Activated T-cell treated with anti-CD3 and anti-CD28 coated beads, Interleukin-2, amount 50 U/mL, for 1 hour (primary cell): ENCODE results near the gene HRNR.
A peak's percentile ranks its signal among the peaks of the same experiment; 100 is the strongest.

Source experiments
- DNase-seq: peaks from one replicate; pipeline ENCODE4 v3.0.0-alpha.2; 2020

Gene HRNR

DNA sequence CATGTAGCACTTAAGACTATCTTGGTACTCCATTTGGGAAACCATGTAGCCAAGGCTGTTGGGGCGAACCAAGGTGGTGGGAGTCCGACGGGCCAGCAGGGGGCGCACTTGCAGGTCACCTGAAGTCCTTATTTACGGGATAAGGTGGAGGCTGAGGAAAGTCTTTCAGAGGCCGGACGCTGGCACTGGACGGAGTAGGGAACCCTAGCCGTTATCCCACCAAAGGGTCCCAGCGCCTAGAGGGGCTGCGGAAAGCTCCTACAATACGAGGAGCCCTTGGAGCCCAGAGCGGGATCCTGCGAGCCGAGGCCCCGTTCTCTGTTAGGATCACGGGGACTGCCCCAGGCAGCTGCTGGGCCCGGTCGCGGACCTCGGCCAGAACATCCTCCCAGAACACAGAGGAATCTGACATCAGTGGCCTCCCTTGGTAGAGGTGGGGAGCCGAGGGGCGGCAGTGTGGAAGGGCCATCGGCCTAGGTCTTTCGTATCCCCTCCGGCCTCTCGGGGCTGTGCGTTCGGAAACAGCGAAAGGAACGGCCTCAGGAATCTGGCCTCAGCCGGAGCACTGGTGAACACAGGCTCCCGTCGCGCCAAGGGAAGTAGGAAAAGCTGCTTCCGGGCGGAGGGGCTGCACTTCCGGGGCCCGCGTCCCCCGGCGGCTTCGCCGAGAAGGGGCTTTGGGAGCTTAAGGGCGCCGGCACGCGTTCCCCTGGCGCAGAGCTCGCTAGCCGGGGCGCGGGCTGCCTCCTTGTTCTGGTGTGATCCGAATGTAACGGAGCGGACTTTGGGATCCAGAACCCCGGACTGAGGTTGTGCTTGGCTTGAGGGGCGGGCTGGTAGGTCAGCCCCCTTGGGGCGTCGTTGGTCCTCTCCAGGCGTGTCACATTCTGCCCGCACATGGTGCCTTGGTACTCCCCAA lies 35.1 kb downstream of the HRNR start:
- DNase-seq: peak; percentile 81

DNA sequence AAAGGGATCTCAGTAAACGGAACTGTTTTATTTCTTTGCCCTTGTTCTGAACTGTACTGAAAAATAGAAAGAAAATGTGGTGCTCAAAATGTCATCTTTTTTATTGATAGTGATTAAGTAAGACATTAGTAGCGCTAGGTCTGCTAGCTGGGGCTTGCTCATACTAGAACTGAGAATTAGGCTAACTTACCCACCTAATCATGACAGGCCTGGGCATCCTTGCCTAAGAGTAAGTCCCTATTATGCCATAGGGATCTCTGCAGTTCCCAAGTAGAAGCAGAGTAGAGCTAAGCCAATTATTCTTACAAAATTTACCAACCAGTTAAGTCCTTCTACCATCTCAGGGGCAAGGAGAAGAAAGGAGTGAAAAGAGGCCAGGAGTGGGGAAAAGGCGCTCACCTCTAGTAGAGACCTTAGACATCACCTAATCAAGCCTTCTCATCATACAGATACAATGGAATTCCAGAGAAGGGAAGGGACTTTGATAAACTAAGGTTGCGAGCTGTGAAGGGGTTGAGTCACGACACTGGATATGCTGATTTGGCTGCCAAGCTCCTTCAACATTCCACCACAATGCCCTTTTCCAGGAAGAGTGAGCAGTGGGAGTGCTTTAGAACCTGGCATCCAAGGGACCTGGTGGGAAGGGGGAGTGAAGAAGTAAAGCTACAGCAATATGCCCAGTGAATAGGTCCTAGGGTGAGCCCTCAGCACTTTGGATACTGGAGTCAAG lies 37.3 kb downstream of the HRNR start:
- no peak for DNase-seq

DNA sequence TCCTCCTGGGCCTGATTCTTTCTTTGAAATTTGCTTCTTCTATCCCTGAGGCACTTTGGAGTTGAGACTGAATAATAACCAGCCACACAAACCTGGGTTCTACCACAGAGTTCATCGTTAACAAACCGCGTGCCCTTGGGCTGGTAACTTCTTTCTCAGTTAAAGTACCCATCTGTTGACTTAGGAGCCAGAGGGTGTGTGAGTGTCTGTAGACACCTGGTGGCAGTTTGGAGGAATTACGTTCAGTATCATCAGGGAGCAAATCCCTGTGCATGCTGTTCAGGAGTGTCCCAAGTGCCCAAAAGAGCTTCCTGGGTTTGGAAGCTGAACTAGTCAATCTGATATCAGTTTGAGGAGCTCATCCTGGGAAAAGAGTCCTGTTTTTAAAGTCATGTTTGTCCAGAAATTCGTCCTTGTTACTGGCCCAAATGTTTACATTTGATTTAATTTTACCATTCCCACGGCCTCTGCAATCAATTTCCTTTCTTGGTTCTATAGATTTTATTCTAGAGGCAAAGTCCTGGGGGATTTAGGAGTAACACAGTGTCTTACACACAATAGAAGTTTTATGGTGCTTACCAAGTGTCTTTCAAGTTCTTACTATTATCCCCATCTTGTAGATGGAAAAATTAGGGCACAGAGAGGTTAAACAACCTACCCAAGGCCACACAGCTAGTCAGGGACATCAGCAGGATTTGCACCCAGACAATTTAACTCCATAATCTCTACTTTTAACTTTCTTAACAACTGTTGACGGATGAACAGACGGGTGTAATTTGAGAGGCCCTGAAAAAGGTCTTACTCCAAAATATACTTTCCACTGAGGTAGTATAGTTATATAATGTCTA lies 38.2 kb downstream of the HRNR start:
- DNase-seq: peak; percentile 22

DNA sequence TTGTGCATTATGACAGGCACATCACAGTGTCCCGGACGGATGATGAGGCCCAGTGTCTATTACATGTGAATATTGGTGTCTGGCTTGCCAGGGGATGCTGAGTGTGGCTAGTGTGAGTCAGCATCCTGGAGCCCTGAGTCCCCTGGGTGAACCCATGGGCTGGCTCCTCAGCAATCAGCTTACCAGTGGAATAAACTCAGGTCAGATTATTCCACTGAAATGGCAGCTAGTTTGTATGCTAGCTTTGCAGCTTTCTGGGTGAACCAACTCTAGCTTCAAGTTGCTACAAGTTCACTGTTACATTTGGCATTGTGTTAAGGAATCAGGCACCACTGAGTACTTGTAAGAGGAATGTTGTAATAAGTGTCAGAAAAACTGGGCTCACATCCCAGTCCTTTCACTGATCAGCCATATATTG lies 41.0 kb downstream of the HRNR start:
- no peak for DNase-seq

DNA sequence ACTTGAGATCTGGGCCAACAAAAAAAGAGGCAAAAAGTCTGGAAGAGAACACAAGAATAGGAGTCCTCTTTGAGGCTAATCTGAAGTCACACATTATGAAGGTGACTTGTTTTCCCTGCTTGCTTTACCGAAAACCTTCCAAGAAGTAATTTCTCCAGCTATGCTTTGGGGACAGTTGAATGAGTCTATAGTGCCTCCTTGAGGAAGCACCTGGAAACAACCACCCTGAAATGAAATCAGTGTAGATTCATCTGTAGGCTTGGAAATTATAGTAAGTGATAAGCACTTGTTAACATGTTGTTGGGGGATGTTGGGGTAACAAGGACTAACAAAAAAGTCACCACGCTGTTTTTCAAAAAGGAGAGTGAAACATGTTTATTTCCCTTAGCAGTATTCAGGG lies 41.6 kb downstream of the HRNR start:
- DNase-seq: no peak

DNA sequence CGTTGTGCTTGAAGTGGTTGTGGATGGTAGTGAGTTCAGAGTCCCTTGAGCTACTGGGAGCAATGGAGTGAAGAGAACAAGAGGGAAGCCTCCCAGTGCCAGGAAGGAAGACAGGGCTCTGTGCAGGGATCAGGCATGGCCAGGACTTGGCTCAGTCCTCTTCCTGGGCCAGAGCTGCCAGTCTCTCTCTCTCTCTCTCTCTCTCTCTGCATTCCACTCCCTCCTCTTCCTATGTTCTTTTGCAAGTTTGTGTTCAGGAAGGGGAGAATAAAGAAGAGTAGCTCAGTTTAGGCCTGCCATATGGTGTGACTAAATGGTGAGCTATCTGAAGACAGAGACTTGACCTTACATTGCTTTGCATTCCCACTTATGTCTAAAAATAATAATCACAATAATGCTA lies 44.4 kb downstream of the HRNR start:
- DNase-seq: no peak

DNA sequence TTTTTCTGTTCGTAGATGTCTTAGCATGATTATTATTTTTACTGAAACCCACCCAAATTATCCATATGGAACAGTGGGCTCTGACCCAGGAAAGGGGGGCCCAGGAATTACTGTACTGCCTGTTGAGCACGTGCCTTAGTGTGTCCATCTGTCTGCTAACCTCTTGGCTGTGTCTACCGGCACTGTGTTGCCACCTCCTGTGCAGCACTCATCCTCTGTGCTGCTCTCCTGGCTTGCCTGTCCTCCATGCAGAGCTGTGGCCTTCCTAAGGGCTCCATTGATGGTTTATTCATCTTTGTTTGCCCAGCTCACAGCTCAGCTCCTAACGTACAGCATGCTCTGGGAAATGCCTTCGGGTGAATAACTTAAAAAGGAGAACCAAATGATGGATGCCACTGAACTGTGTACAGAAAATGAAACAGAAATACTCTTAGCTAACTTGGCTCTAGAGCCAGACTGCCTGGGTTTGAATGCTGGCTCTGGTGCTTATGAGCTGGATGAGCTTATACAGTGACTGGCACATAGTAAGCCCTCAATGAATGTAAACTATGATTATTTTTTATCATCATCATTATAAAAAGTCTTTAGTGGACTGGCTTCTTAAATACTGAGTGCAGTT lies 53.6 kb downstream of the HRNR start:
- DNase-seq: no peak

DNA sequence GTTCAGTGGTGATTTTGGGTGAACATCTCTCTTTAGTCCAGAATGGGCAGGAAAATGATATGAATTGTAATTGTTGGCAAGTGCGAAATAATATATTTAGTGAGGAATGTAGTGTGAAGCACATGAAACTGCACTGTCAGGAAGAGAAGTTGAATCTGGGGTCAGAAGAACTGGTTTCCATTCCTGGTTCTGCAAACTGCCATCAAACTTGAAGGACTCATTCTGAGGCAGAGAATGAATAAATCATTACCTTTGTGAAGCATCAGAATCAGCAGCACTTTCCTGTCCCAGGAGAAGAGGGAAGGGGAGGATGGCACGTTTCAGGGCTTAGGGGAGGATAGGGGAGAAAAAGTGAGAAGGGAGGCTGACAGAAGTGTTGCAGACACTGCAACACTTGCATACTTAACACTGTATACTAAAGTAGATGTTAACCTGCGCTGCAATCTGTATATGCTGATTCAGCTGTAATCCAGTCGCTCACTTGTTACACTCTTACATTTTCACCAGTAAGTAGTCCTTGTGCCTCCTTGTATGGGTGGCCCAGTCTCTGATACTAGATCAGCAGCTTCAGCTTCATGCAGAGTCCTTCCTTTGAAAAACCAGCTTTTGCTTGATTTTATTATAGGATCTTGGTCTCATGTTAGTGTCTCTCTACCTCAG lies 54.5 kb downstream of the HRNR start:
- DNase-seq: no peak

DNA sequence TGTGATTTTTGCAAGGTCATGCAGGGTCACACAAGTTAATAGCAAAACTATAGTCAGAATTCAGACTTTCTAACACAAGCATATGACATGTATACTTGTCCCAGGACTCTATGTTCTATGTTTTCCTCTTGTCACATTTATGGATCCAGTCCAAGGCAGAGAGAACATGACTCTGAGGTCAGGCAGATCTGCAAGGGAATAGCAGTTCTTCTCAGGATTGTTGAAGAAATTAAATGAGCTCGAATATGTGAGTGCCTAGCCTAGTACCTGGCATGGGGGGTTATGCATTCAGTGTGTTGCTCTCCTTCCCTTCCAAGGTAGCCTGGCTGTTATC lies 55.5 kb downstream of the HRNR start:
- DNase-seq: no peak

DNA sequence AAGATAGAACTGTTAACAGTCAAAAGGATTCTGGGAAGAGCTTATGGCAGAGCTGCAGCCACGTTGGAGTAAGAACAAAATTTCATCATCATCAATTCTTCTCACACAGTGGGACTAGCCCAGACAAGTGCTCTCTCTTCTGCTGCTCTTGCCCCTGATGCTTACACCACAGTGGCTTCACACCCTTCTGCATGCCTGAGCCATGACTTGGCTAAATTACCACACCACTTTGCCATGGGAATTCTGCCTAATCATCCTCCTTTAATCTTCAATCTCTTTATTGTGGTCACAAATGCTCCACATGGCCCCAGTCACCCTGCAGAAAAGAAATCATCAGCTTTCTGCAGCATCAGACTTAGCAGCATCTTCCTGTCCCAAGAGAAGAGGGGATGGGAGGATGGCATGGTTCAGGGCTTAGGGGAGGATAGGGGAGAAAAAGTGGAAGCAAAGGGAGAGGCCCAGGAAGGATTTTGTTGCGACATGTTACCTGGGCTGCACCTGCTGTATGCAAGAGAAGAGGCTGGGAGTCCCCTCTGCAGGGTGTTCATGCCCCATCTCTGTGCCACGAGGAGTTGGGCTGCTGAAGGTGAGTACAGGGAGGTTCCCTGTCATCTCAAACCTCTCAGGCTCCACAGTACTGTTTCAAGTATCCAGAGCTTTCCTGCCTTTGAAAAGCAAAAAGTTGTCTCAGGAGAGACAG lies 56.0 kb downstream of the HRNR start:
- no peak for DNase-seq

DNA sequence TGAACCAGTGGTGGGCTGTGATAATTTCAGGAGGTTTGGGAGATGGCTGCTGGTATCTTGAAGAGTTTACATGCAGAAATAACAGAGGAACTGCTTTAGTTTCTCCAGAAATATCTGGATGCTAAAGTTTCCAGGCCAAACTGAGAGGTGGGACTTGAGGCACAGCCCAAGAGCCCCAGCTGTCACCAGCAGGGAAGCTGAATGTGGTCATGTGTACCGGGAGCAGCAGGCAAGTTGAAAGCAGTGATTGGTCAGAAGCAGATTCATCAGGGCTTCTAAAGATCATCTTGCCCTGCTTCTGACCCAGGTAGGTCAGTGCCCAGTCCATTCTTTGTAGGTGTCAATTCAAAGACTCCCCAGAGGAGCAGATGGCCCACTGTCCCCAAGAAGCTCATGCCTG lies 57.0 kb downstream of the HRNR start:
- DNase-seq: no peak

DNA sequence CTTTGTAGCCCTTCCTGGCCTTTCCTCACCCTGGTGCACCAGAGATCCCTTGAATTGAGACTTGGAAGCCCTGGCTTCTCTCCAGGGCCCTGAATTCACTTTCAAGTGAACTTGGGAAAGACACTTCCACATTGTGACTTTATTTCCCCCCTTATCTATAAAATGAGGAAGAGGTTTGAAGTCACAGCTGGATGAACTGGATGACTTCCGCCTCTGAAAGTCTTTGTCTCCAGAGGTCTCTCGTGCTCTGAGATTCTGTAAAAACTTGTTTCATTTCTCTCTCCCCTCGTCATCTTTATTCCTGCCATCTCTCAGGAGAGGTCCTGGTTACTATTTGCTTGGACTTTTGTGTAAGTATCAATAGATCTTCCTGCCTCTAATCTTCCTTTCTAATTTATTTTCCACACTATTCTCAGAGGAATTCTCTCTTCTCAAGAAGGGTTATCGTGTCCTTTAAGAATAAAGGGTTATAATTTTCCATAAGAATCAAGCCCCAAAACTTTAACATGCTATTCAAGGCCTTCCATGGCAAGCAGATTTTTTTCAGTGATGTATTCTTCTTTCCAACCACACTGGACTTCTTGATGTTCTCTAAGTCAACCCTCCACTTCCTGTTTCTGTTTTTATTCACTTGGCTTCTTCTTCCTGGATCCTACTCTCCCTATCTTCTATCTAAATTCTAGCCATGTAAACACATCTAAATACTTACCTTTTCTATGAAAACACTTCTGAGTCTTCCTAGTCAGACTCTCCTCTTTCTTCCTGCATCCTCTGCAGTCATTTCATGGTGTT lies 58.5 kb downstream of the HRNR start:
- no peak for DNase-seq

DNA sequence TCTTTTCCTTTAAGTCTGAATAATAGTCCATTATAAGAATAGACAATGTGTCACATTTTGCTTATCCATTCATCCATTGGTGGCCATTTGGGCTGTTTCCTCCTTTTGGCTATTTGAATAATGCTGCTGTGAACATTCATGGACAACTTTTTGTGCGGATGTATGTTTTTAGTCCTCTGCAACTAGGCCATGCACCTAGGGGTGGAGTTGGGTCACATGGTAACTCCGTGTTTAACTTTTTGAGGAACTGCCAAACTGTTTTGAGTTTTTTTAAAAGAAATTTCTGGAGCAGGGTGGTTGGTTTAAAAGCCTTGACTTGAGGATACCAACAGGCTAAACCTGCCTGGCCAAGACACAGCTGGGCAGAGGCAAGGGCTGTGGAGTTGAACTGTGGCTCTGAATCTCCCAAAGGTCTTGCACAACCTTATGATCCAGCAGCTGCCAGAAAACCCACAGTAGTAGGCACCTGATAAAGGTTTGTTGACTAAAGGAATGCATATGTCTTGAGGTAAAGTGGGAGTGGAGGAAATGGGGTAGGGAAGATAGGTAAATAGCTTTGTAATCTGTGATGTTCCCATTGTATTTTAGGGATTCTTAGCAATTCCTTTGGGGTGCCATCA lies 59.4 kb downstream of the HRNR start:
- DNase-seq: no peak

DNA sequence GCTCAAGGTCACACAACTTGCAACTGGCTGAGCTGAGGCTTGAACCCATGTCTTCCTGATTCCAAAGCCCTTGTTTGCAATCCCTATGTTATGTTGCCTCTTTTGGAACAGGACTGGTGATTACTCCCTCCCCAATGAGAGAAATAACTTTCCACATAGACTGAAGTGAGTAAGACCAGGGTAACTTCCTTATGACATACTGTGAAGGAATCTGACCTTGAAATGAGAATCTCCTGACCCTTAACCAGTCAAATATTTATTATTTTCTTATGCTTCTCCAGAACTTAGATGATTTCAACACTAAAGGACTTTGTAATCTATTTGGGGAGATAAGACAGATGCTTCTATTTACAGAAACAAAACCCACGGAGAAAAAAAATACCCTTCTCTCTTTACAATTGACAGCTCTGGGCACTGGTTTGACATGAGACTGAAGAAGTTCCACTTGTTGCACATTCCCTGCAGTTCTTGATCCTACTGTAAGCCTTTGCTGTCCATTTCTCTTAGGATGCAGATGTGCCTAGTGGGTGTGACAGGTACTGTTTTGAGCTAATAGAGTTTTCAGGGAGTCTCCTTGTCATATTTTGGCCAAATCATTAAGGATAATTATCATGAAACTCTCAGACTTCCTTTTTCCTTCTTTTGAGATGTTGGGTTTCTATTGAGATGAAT lies 61.1 kb downstream of the HRNR start:
- no peak for DNase-seq
